Muscle of leg (tissue), 11 donors: ENCODE measurements around the gene SIK2. TPM values are rescaled to one million over a fixed set of nuclear protein-coding genes. Genes with fewer than 3 reads are reported as not detected.
"Not testable (repeated sequence)": the region's sequence is repeated elsewhere in the genome, so short reads cannot be mapped to it uniquely, and the experiment has no call there.

Experiments
- DNase-seq: peaks from one replicate; pipeline ENCODE4 v3.0.0; 2013
- H3K27ac ChIP-seq: one replicate; pipeline ENCODE4 v1.5.1; 2013; ENCODE audit warnings: mild to moderate bottlenecking, low read length, control low read depth
- H3K27me3 ChIP-seq: one replicate; pipeline ENCODE4 v1.6.1; 2013; ENCODE audit warnings: low read length; ENCODE audit not compliant: control insufficient read depth, insufficient read depth
- H3K36me3 ChIP-seq: one replicate; pipeline ENCODE4 v1.6.1; 2013; ENCODE audit warnings: low read length; ENCODE audit not compliant: control insufficient read depth, insufficient read depth
- H3K4me1 ChIP-seq: one replicate; pipeline ENCODE4 v1.6.1; 2013; ENCODE audit warnings: low read length; ENCODE audit not compliant: control insufficient read depth, insufficient read depth
- H3K4me3 ChIP-seq: one replicate; pipeline ENCODE4 v1.5.1; 2013; ENCODE audit warnings: low read length, control low read depth
- H3K9me3 ChIP-seq: replicated peaks from 2 replicates; pipeline ENCODE4 v1.6.1; 2013; ENCODE audit warnings: low read depth, low read length; ENCODE audit not compliant: control insufficient read depth
- WGBS: methylation state at CpG from one replicate; pipeline ENCODE4 v1.1.5; 2013; ENCODE audit warnings: missing lambda C conversion rate; ENCODE audit not compliant: insufficient coverage; 5-methylcytosine and 5-hydroxymethylcytosine counted together
- polyA plus RNA-seq, 8 donors: library from polyadenylated mRNA; unstranded; fragments of 120-200 nt; gene quantifications; one replicate each; pipeline versions ENCODE4 v1.2.1 to v1.2.3, GENCODE V29; 2013; ENCODE audit warnings: inconsistent platforms in 1 of 8, low replicate concordance in 1 of 8; ENCODE audit not compliant: insufficient read length in 8 of 8, insufficient read depth in 1 of 8
- total RNA-seq: library from RNA; stranded (reverse); fragments of 120-200 nt; gene quantifications from one replicate; pipeline ENCODE4 v1.2.4, GENCODE V29; 2013

Gene SIK2
- total and polyA plus RNA-seq, 9 donors: 14.9 to 27.4 (median 23.2) TPM

GRCh38 chr11:111762526-111762925, 160.3 kb downstream of the SIK2 start:
- Histone ChIP-seq H3K27me3 (no peaks in the 10 kb centered on the region), H3K9me3 (no peaks in the 10 kb centered on the region), H3K4me3 (no peak overlapping the region), H3K4me1 (peaks cover 9% of the 10 kb centered on the region), H3K27ac (no peak overlapping the region), H3K36me3 (peaks cover 54% of the 10 kb centered on the region)
- DNase-seq: no peak
- WGBS: 90% methylated on average over 2 of the region's 5 CpGs

GRCh38 chr11:111762981-111763643, 160.9 kb downstream of the SIK2 start:
- DNase-seq: no peak
- no peaks in the 10 kb centered on the region for H3K27me3 ChIP-seq
- H3K4me3 ChIP-seq: no peak overlapping the region
- H3K36me3 ChIP-seq: peaks cover 52% of the 10 kb centered on the region
- H3K27ac ChIP-seq: no peak overlapping the region
- 60% methylated on average over 3 of the region's 3 CpGs for WGBS
- peaks cover 9% of the 10 kb centered on the region for H3K4me1 ChIP-seq
- H3K9me3 ChIP-seq: no peaks in the 10 kb centered on the region

DNA sequence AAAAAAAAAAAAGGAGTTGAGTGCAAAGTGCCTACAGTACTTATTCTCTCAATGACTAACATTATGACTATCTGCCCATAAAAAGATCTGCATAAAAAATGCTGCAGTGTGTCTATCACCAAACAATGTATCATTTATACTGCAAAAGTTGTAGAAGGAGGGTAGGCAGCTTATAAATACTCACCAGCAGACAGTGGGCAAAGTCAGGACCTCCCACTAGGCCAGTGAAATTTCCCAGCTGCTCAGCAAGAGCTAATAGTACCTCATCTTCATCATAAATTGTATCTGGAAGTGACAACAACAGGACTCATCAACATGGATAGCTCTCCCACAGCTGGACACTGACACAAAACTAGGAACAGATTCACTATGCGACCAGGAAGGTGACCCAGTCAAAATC, 162.4 kb downstream of the SIK2 start:
- no peaks in the 10 kb centered on the region for H3K9me3 ChIP-seq
- peaks cover 40% of the 10 kb centered on the region for H3K36me3 ChIP-seq
- peaks cover 9% of the 10 kb centered on the region for H3K4me1 ChIP-seq
- DNase-seq: no peak
- no CpG with 5 or more reads among the region's 1 CpG for WGBS
- no peak overlapping the region for H3K27ac ChIP-seq
- H3K4me3 ChIP-seq: no peak overlapping the region
- no peaks in the 10 kb centered on the region for H3K27me3 ChIP-seq

DNA sequence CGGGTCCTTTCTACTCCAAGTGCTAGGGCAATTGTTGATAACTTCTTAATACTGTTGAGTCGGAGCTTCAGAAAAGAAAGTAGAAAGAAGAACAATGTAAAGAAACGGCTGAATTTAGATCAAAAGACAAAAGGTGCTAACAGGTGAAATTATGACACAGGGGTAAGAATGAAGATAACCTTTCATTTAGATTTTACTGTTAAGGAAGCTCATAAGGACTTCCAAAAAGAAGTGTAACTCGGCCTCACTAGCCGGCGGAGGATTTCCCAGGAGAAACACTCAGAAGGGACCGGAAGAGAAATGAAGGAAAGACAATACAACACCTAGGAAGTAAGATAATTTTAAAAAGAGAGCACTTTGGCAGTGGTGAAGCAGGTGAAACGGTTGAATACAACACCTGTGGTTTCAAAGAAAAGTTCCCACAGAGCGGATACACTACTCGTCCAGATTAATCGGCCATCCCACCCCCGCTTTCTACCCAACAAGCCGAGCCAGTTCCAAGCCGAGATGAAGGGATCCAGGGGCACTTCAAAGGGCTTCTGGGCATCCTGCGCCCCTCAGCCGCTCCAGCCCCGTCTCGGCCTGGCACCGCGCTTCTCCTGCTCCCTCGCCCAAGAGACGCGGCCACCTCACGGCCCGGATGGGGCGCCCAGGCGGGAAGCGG, 163.2 kb downstream of the SIK2 start:
- H3K36me3 ChIP-seq: peaks cover 31% of the 10 kb centered on the region
- peak overlapping the region; percentile 95 for H3K27ac ChIP-seq
- DNase-seq: peak; percentile 39
- no peaks in the 10 kb centered on the region for H3K27me3 ChIP-seq
- 0% methylated on average over 21 of the region's 28 CpGs for WGBS
- H3K4me3 ChIP-seq: peak overlapping the region; percentile 95
- peaks cover 9% of the 10 kb centered on the region for H3K4me1 ChIP-seq
- H3K9me3 ChIP-seq: no peaks in the 10 kb centered on the region

- Histone ChIP-seq H3K4me3 (peak within 1 kb of the TSS; percentile 95), H3K27ac (peak within 1 kb of the TSS; percentile 95), H3K27me3 (no peaks in the 10 kb centered on the region), H3K36me3 (peaks cover 24% of the 10 kb centered on the region), H3K9me3 (no peaks in the 10 kb centered on the region), H3K4me1 (peaks cover 9% of the 10 kb centered on the region)
- WGBS: 0% methylated on average over 57 of the region's 61 CpGs
- peak; percentile 86 for DNase-seq
Observed at GRCh38 chr11:111765984-111766833, 164.0 kb downstream of the SIK2 start, which contains the start of gene PPP2R1B. Gene PPP2R1B (minus strand): TSS chr11:111766389. CDS start chr11:111766361, 28 bp downstream.

GRCh38 chr11:111766834-111767142, 164.5 kb downstream of the SIK2 start:
- Histone ChIP-seq H3K4me1 (peaks cover 9% of the 10 kb centered on the region), H3K27me3 (no peaks in the 10 kb centered on the region), H3K9me3 (no peaks in the 10 kb centered on the region), H3K4me3 (peak overlapping the region; percentile 95), H3K36me3 (peaks cover 19% of the 10 kb centered on the region), H3K27ac (peak overlapping the region; percentile 95)
- DNase-seq: no peak
- no CpG with 5 or more reads among the region's 7 CpGs for WGBS

- no CpG with 5 or more reads among the region's 4 CpGs for WGBS
- Histone ChIP-seq H3K27ac (no peak overlapping the region), H3K36me3 (no peaks in the 10 kb centered on the region), H3K9me3 (no peaks in the 10 kb centered on the region), H3K4me3 (no peak overlapping the region), H3K4me1 (peaks cover 10% of the 10 kb centered on the region), H3K27me3 (no peaks in the 10 kb centered on the region)
- no peak for DNase-seq
Observed at GRCh38 chr11:111770581-111771134, 168.4 kb downstream of the SIK2 start.

GRCh38 chr11:111771205-111771604, 169.0 kb downstream of the SIK2 start:
- not testable (repeated sequence) for H3K36me3 ChIP-seq, H3K9me3 ChIP-seq, H3K27ac ChIP-seq, H3K27me3 ChIP-seq, DNase-seq, H3K4me3 ChIP-seq
- peaks cover 10% of the 10 kb centered on the region for H3K4me1 ChIP-seq
- 81% methylated on average over 3 of the region's 5 CpGs for WGBS

- WGBS: no CpG with 5 or more reads among the region's 2 CpGs
- no peaks in the 10 kb centered on the region for H3K36me3 ChIP-seq
- no peak for DNase-seq
Observed at GRCh38 chr11:111772535-111772934, 170.3 kb downstream of the SIK2 start.

More at GRCh38 chr11:111772535-111772934, 170.3 kb downstream of the SIK2 start:
- H3K27ac ChIP-seq: no peak overlapping the region
- peaks cover 8% of the 10 kb centered on the region for H3K4me1 ChIP-seq
- H3K27me3 ChIP-seq: no peaks in the 10 kb centered on the region
- no peaks in the 10 kb centered on the region for H3K9me3 ChIP-seq
- no peak overlapping the region for H3K4me3 ChIP-seq
